Measurements from ENCODE around the gene PTPRT. TPM values are rescaled to one million over a fixed set of nuclear protein-coding genes. Genes with fewer than 3 reads are reported as not detected.

Gene PTPRT
- total and polyA plus RNA-seq, 2 of the 4 experiments (the other 2 are of a cell fraction), result not detected

- H3K9me3 ChIP-seq (ENCODE audit: control insufficient read depth, insufficient read depth, low read length), result peaks cover 6% of the 10 kb centered on the region
- in situ Hi-C loops (cut with MboI; ENCODE audit: low sequenced_read_pairs) (no loop called here), dilution Hi-C loops (cut with HindIII; ENCODE audit: low sequenced_read_pairs, unreplicated experiment) (no loop called here), intact Hi-C loops (cut with micrococcal nuclease) (no loop called here)
- no peak overlapping the region for H3K56ac ChIP-seq (ENCODE audit: extremely low read depth, insufficient read depth, low read length)
- no peak overlapping the region for H3K14ac ChIP-seq (replicated peaks; ENCODE audit: low read depth, low read length)
- H3K4ac ChIP-seq (ENCODE audit: low read depth, low read length), result no peak overlapping the region
- no peak overlapping the region for H2AFZ ChIP-seq (replicated peaks; ENCODE audit: low read length, poor library complexity)
- no peak for ATAC-seq (ENCODE audit: low read depth)
- H4K8ac ChIP-seq (ENCODE audit: low read depth in 2 of 2, low read length in 2 of 2), result no peak overlapping the region
- no peak overlapping the region for H2BK5ac ChIP-seq (ENCODE audit: low read depth, low read length, poor library complexity, severe bottlenecking)
- no peak overlapping the region for H2BK120ac ChIP-seq (ENCODE audit: low read depth, low read length)
- H2BK20ac ChIP-seq (ENCODE audit: low read depth, low read length), result no peak overlapping the region
- no peaks in the 10 kb centered on the region for H3K4me1 ChIP-seq (ENCODE audit: control insufficient read depth, insufficient read depth, low read length)
- no peaks in the 10 kb centered on the region for H3K27me3 ChIP-seq (ENCODE audit: control insufficient read depth, insufficient read depth, low read length)
- no peaks in the 10 kb centered on the region for H3K9me1 ChIP-seq (ENCODE audit: insufficient read depth, low read length)
- H3K4me2 ChIP-seq (ENCODE audit: low read depth, low read length), result no peak overlapping the region
- H3K4me3 ChIP-seq (ENCODE audit: insufficient read depth, low read depth, low read length), result no peak overlapping the region
- no peaks in the 10 kb centered on the region for H4K20me1 ChIP-seq (ENCODE audit: insufficient read depth, low read length)
- H4K5ac ChIP-seq (ENCODE audit: low read depth, low read length), result no peak overlapping the region
- no peaks in the 10 kb centered on the region for H3K79me1 ChIP-seq (ENCODE audit: low read depth in 1 of 2, low read length in 2 of 2)
- H4K91ac ChIP-seq (ENCODE audit: insufficient read depth, low read depth, low read length), result no peak overlapping the region
- no peak for DNase-seq
- H2AK9ac ChIP-seq (replicated peaks; ENCODE audit: low read depth, low read length, poor library complexity), result no peak overlapping the region
- CTCF ChIA-PET, result no interaction called here
- H3K23ac ChIP-seq (ENCODE audit: low read depth, low read length), result no peak overlapping the region
- H3K36me3 ChIP-seq (ENCODE audit: control insufficient read depth, insufficient read depth, low read length), result no peaks in the 10 kb centered on the region
- POLR2A ChIA-PET (ENCODE audit: unreplicated experiment), result no interaction called here
- no peak overlapping the region for H2AK5ac ChIP-seq (ENCODE audit: low read depth, low read length)
- TF ChIP-seq MAFK (IDR thresholded peaks at IDR 0.05; ENCODE audit: low read depth, low read length) (no peak), SMC3 (IDR thresholded peaks at IDR 0.05; ENCODE audit: low read depth, low read length) (no peak), MXI1 (IDR thresholded peaks at IDR 0.05; ENCODE audit: borderline replicate concordance, low read depth, low read length) (no peak), RCOR1 (IDR thresholded peaks at IDR 0.05; ENCODE audit: insufficient replicate concordance, low read length) (no peak), POLR2A (IDR thresholded peaks at IDR 0.05; ENCODE audit: low read depth, low read length) (no peak), MAZ (IDR thresholded peaks at IDR 0.05; ENCODE audit: borderline replicate concordance, low read depth, low read length) (no peak), CEBPB (IDR thresholded peaks at IDR 0.05; ENCODE audit: low read depth, low read length) (no peak), BHLHE40 (IDR thresholded peaks at IDR 0.05; ENCODE audit: low read depth, low read length) (no peak), FOS (IDR thresholded peaks at IDR 0.05; ENCODE audit: low read depth, low read length) (no peak)
- no peak overlapping the region for H3K18ac ChIP-seq (ENCODE audit: low read depth, low read length)
- BruUV-seq (replicated peaks), result no TSS peak
- no peak overlapping the region for H3K9ac ChIP-seq (ENCODE audit: low read depth, low read length)
- no CpG with 5 or more reads among the region's 1 CpG for WGBS, 2 experiments (ENCODE audit: extremely low coverage in 2 of 2, insufficient read length in 1 of 2)
- no peak overlapping the region for H3K27ac ChIP-seq (ENCODE audit: insufficient read depth, low read length)
- H2BK15ac ChIP-seq (ENCODE audit: low read depth, low read length), result no peak overlapping the region
Measured at GRCh38 chr20:42336576-42336975, 853.1 kb downstream of the PTPRT start.

Measured in IMR-90 (cell line).